Cardiac muscle cell (in vitro differentiated cells and primary cell): ENCODE measurements around the gene PTCSC3. TPM values are rescaled to one million over a fixed set of nuclear protein-coding genes. Genes with fewer than 3 reads are reported as not detected.

Experiments
- DNase-seq, 2 donors: peaks; one replicate each; pipeline versions ENCODE4 v3.0.0 to v3.0.0-alpha.2; 2010 to 2017; ENCODE audit warnings: low read depth in 1 of 2, low spot score in 1 of 2
- H3K27ac ChIP-seq: fragments of 200-600 bp; sonication (generic); 2 replicates; pipeline ENCODE4 v1.5.1; 2016
- H3K27me3 ChIP-seq: fragments of 200-600 bp; sonication (generic); 2 replicates; pipeline ENCODE4 v1.6.0; 2016; ENCODE audit warnings: control low read depth
- H3K36me3 ChIP-seq: fragments of 200-600 bp; sonication (generic); 2 replicates; pipeline ENCODE4 v1.5.1; 2016; ENCODE audit warnings: control low read depth
- H3K4me1 ChIP-seq: fragments of 200-600 bp; sonication (generic); 2 replicates; pipeline ENCODE4 v1.8.1; 2017; ENCODE audit warnings: low read depth, mild to moderate bottlenecking, mixed run types
- H3K4me3 ChIP-seq: fragments of 200-600 bp; sonication (generic); 2 replicates; pipeline ENCODE4 v1.5.1; 2016; ENCODE audit warnings: mild to moderate bottlenecking
- H3K9me3 ChIP-seq: fragments of 200-600 bp; sonication (generic); 2 replicates; pipeline ENCODE4 v1.5.1; 2017; ENCODE audit warnings: low read depth, mild to moderate bottlenecking, control low read depth
- polyA plus RNA-seq: library from polyadenylated mRNA; unstranded; fragments of >200 nt; fragmentation: Nextera tagmentation; extraction: Ambion mirVana; gene quantifications from 2 replicates; pipeline ENCODE4 v1.2.1, GENCODE V29; 2016
- total RNA-seq: library from RNA; depleted of rRNA; stranded (reverse); fragments of >200 nt; gene quantifications from 2 replicates; pipeline ENCODE4 v1.2.3, GENCODE V29; 2016
- TF ChIP-seq, protein P1 (sequence below): IDR thresholded peaks from 2 replicates; pipeline ENCODE4 v1.5.1; 2012; ENCODE audit warnings: low read depth, mild to moderate bottlenecking, low read length

The PTCSC3 gene
- total and polyA plus RNA-seq, 2 experiments from 2014 or later: not detected

DNA sequence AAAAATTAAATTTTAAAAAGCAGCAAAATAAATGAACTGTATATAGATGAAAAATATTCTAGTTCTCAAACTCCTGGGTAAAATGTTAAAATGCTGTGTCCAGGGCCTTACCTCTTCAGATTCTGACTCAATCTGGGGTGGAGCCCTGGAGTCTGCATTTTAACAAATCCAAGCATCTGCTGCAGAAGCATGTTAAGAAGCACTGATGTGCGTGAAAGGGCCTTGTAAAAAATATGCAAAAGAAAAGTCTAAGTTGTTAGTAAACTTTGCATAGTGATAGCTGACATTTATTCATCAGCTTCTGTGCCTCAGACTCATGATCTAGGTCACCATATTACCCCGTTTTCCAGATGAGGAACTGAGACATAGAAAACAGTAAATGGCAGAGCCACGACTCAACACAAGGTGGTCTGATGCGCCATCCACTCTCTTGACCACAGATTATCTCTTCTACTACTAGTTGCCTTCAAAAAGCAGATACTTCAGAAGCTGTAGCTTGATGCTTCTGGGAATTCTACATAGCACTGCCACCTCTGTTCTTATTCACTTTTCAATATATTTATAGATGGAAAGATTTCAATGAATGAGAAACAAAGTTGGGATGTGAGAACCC is 28.0 kb upstream of the PTCSC3 start:
- peaks cover 6% of the 10 kb centered on the region for H3K4me1 ChIP-seq
- H3K9me3 ChIP-seq: no peaks in the 10 kb centered on the region
- H3K27ac ChIP-seq: no peak overlapping the region
- TF ChIP-seq, protein P1, sequence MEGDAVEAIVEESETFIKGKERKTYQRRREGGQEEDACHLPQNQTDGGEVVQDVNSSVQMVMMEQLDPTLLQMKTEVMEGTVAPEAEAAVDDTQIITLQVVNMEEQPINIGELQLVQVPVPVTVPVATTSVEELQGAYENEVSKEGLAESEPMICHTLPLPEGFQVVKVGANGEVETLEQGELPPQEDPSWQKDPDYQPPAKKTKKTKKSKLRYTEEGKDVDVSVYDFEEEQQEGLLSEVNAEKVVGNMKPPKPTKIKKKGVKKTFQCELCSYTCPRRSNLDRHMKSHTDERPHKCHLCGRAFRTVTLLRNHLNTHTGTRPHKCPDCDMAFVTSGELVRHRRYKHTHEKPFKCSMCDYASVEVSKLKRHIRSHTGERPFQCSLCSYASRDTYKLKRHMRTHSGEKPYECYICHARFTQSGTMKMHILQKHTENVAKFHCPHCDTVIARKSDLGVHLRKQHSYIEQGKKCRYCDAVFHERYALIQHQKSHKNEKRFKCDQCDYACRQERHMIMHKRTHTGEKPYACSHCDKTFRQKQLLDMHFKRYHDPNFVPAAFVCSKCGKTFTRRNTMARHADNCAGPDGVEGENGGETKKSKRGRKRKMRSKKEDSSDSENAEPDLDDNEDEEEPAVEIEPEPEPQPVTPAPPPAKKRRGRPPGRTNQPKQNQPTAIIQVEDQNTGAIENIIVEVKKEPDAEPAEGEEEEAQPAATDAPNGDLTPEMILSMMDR: no peak
- no peak for DNase-seq
- H3K4me3 ChIP-seq: no peak overlapping the region
- H3K27me3 ChIP-seq: peaks cover 3% of the 10 kb centered on the region
- H3K36me3 ChIP-seq: no peaks in the 10 kb centered on the region

- no peaks in the 10 kb centered on the region for H3K36me3 ChIP-seq
- no peaks in the 10 kb centered on the region for H3K9me3 ChIP-seq
- no peaks in the 10 kb centered on the region for H3K4me1 ChIP-seq
- no peak overlapping the region for H3K4me3 ChIP-seq
- DNase-seq: no peak
- TF ChIP-seq, protein P1: no peak
- H3K27ac ChIP-seq: no peak overlapping the region
- H3K27me3 ChIP-seq: peaks cover 3% of the 10 kb centered on the region
These were observed 21.9 kb upstream of the PTCSC3 start for GRCh38 chr14:36198378-36198777.

DNA sequence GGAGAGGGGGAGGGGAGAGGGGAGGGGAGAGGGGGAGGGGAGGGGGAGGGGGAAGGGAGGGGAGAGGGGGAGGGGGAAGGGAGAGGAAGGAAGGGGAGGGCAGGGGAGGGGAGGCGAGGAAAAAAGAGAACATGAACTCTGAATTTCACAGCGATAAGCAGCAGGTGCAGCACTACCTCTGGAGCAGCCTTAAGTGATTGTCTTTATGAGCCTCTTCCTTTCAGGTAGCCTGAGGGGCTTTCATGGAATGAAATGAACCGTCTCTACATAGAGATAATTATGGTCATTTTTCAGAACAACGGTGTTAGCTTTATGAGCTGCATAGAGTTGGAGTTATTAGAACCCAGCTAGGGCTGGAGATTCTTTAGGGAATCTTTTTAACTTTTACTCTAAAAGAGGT is 18.1 kb upstream of the PTCSC3 start:
- H3K27me3 ChIP-seq: no peaks in the 10 kb centered on the region
- no peaks in the 10 kb centered on the region for H3K9me3 ChIP-seq
- DNase-seq: no peak
- no peak overlapping the region for H3K27ac ChIP-seq
- no peak overlapping the region for H3K4me3 ChIP-seq
- TF ChIP-seq, protein P1: no peak
- no peaks in the 10 kb centered on the region for H3K36me3 ChIP-seq
- H3K4me1 ChIP-seq: no peaks in the 10 kb centered on the region

GRCh38 chr14:36192530-36192929 is 16.0 kb upstream of the PTCSC3 start:
- H3K4me1 ChIP-seq: no peaks in the 10 kb centered on the region
- DNase-seq: no peak
- H3K9me3 ChIP-seq: no peaks in the 10 kb centered on the region
- no peak overlapping the region for H3K4me3 ChIP-seq
- H3K36me3 ChIP-seq: no peaks in the 10 kb centered on the region
- H3K27ac ChIP-seq: no peak overlapping the region
- no peaks in the 10 kb centered on the region for H3K27me3 ChIP-seq
- TF ChIP-seq, protein P1: no peak

DNA sequence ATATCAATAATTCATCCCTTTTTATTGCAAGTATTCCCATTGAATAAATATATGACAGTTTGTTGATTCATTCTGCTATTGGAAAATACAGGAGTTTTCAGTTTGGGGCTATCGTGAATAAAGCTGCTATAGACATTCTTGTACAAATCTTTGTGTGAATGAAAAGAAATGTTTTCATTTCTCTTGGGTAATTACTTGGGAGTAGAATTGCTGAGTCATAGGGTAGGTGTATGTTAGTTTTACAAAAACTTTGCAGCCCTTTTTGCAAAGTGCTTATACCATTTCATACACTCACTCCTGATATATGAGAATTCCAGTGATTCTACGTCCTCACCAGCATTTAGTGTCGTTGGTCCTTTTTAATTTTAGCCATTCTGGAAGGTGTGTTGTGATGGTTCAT is 6.9 kb upstream of the PTCSC3 start:
- H3K4me1 ChIP-seq: no peaks in the 10 kb centered on the region
- no peaks in the 10 kb centered on the region for H3K9me3 ChIP-seq
- no peak for DNase-seq
- TF ChIP-seq, protein P1: no peak
- H3K27me3 ChIP-seq: no peaks in the 10 kb centered on the region
- no peaks in the 10 kb centered on the region for H3K36me3 ChIP-seq
- H3K27ac ChIP-seq: no peak overlapping the region
- no peak overlapping the region for H3K4me3 ChIP-seq

- Histone ChIP-seq H3K9me3 (no peaks in the 10 kb centered on the region), H3K27ac (no peak overlapping the region), H3K36me3 (no peaks in the 10 kb centered on the region), H3K27me3 (no peaks in the 10 kb centered on the region), H3K4me3 (no peak overlapping the region), H3K4me1 (no peaks in the 10 kb centered on the region)
- TF ChIP-seq, protein P1: no peak
- no peak for DNase-seq
These were observed 4.9 kb upstream of the PTCSC3 start for GRCh38 chr14:36181417-36181816.
